ENCODE data around the gene COL11A2.

The COL11A2 gene

DNA sequence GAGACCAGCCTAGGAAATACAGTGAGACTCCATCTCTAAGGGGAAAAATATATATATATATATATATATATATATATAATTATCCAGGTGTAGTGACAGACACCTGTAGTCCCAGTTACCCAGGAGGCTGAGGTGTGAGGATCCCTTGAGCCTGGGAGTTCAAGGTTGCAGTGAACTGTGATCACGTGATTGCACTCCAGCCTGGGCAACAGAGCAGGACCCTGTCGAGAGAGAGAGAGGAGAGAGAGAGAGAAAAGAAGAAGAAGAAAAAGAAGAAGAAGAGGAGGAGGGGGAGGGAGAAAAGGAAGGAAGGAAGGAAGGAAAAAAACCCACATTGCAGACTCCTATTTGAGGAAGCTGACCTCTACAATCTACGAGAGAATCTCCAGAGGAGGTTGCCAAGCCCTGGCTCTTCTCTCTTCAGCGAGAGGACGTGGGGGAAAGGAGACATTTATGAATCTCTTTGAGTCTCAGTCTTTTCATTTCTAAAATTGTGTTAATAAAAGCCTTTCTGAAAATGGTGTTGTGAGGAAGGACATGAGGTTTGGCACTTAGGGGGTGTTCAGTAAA is 49.7 kb downstream of the COL11A2 start:
- Histone ChIP-seq H3K9ac (ENCODE audit: low read length) (no peak overlapping the region), H3K36me3 (ENCODE audit: control insufficient read depth, insufficient read depth, low read length) (no peaks in the 10 kb centered on the region), H3K27ac (ENCODE audit: low read depth, low read length) (no peak overlapping the region), H3K27me3 (ENCODE audit: control insufficient read depth, insufficient read depth, low read length) (no peaks in the 10 kb centered on the region), H3K9me3 (ENCODE audit: control insufficient read depth, insufficient read depth, low read depth, low read length) (peaks cover 5% of the 10 kb centered on the region), H3K4me1 (ENCODE audit: control insufficient read depth, insufficient read depth, low read length) (peaks cover 6% of the 10 kb centered on the region), H3K4me3 (ENCODE audit: low read depth, low read length) (no peak overlapping the region)

- Histone ChIP-seq H3K9ac (ENCODE audit: low read length) (no peak overlapping the region), H3K27me3 (ENCODE audit: control insufficient read depth, insufficient read depth, low read length) (no peaks in the 10 kb centered on the region), H3K27ac (ENCODE audit: low read depth, low read length) (no peak overlapping the region), H3K36me3 (ENCODE audit: control insufficient read depth, insufficient read depth, low read length) (no peaks in the 10 kb centered on the region), H3K4me3 (ENCODE audit: low read depth, low read length) (no peak overlapping the region), H3K9me3 (ENCODE audit: control insufficient read depth, insufficient read depth, low read depth, low read length) (peaks cover 5% of the 10 kb centered on the region), H3K4me1 (ENCODE audit: control insufficient read depth, insufficient read depth, low read length) (no peaks in the 10 kb centered on the region)
Observed at GRCh38 chr6:33140556-33140955, 51.7 kb downstream of the COL11A2 start.

GRCh38 chr6:33139596-33140206 is 52.6 kb downstream of the COL11A2 start:
- peaks cover 5% of the 10 kb centered on the region for H3K9me3 ChIP-seq (ENCODE audit: control insufficient read depth, insufficient read depth, low read depth, low read length)
- no peaks in the 10 kb centered on the region for H3K27me3 ChIP-seq (ENCODE audit: control insufficient read depth, insufficient read depth, low read length)
- H3K4me3 ChIP-seq (ENCODE audit: low read depth, low read length) = no peak overlapping the region
- H3K36me3 ChIP-seq (ENCODE audit: control insufficient read depth, insufficient read depth, low read length) = no peaks in the 10 kb centered on the region
- no peak overlapping the region for H3K9ac ChIP-seq (ENCODE audit: low read length)
- H3K27ac ChIP-seq (ENCODE audit: low read depth, low read length) = no peak overlapping the region
- H3K4me1 ChIP-seq (ENCODE audit: control insufficient read depth, insufficient read depth, low read length) = no peaks in the 10 kb centered on the region

- Histone ChIP-seq H3K27me3 (ENCODE audit: control insufficient read depth, insufficient read depth, low read length) (no peaks in the 10 kb centered on the region), H3K36me3 (ENCODE audit: control insufficient read depth, insufficient read depth, low read length) (peaks cover under 1% of the 10 kb centered on the region), H3K4me3 (ENCODE audit: low read depth, low read length) (no peak overlapping the region), H3K9ac (ENCODE audit: low read length) (no peak overlapping the region), H3K9me3 (ENCODE audit: control insufficient read depth, insufficient read depth, low read depth, low read length) (no peaks in the 10 kb centered on the region), H3K4me1 (ENCODE audit: control insufficient read depth, insufficient read depth, low read length) (no peaks in the 10 kb centered on the region), H3K27ac (ENCODE audit: low read depth, low read length) (no peak overlapping the region)
Observed at GRCh38 chr6:33136310-33136900, 55.9 kb downstream of the COL11A2 start.

DNA sequence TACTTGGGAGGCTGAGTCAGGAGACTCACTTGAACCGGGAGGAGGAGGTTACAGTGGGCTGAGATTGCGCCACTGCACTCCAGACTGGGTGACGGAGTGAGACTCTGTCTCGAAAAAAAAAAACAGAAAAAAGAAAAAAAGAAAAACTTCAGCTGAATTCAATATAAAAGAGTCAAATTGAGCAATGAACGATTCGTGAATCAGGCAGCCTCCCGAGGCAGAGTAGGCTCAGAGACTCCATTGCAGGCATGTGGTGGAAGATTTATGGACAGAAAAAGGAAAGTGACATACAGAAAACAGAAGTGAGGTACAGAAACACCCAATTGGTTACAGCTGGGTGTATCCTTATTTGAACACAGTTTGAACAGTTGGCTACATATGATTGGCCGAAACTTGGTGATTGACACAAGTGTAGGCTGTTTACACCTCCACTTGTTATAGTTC is 60.2 kb downstream of the COL11A2 start:
- Histone ChIP-seq H3K27me3 (ENCODE audit: control insufficient read depth, insufficient read depth, low read length) (no peaks in the 10 kb centered on the region), H3K4me3 (ENCODE audit: low read depth, low read length) (no peak overlapping the region), H3K4me1 (ENCODE audit: control insufficient read depth, insufficient read depth, low read length) (no peaks in the 10 kb centered on the region), H3K27ac (ENCODE audit: low read depth, low read length) (no peak overlapping the region), H3K9me3 (ENCODE audit: control insufficient read depth, insufficient read depth, low read depth, low read length) (no peaks in the 10 kb centered on the region), H3K9ac (ENCODE audit: low read length) (no peak overlapping the region), H3K36me3 (ENCODE audit: control insufficient read depth, insufficient read depth, low read length) (peaks cover 39% of the 10 kb centered on the region)

DNA sequence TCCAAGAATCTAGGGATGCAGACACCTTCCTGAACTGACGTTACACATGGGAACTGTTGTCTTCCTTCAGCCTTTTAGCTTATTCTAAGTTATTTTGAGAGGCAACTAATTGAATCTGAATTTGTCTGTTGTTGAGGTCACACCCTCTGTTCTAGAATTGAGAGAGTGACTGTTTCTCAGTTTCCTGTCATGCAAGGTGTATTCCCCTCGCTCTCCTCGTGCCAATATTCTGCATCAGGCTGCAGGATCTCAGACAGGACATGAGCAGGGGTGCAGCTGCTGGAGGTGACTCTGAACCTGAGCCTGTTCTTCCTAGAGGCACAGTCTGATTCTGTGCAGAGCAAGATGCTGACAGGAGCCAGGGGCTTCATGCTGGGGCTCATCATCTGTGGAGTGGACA is 63.9 kb downstream of the COL11A2 start:
- Histone ChIP-seq H3K9ac (ENCODE audit: low read length) (no peak overlapping the region), H3K4me1 (ENCODE audit: control insufficient read depth, insufficient read depth, low read length) (peaks cover 4% of the 10 kb centered on the region; the same call in 1 of the 2 replicates), H3K27me3 (ENCODE audit: control insufficient read depth, insufficient read depth, low read length) (no peaks in the 10 kb centered on the region), H3K4me3 (ENCODE audit: low read depth, low read length) (no peak overlapping the region), H3K36me3 (ENCODE audit: control insufficient read depth, insufficient read depth, low read length) (peaks cover 55% of the 10 kb centered on the region), H3K27ac (ENCODE audit: low read depth, low read length) (no peak overlapping the region), H3K9me3 (ENCODE audit: control insufficient read depth, insufficient read depth, low read depth, low read length) (peaks cover 15% of the 10 kb centered on the region)

- Histone ChIP-seq H3K27me3 (ENCODE audit: control insufficient read depth, insufficient read depth, low read length) (no peaks in the 10 kb centered on the region), H3K27ac (ENCODE audit: low read depth, low read length) (no peak overlapping the region), H3K9ac (ENCODE audit: low read length) (no peak overlapping the region), H3K4me1 (ENCODE audit: control insufficient read depth, insufficient read depth, low read length) (peaks cover 4% of the 10 kb centered on the region; the same call in 1 of the 2 replicates), H3K9me3 (ENCODE audit: control insufficient read depth, insufficient read depth, low read depth, low read length) (peaks cover 26% of the 10 kb centered on the region), H3K4me3 (ENCODE audit: low read depth, low read length) (no peak overlapping the region), H3K36me3 (ENCODE audit: control insufficient read depth, insufficient read depth, low read length) (peaks cover 63% of the 10 kb centered on the region)
Observed at GRCh38 chr6:33126101-33126714, 66.1 kb downstream of the COL11A2 start.

GRCh38 chr6:33124947-33125346 is 67.3 kb downstream of the COL11A2 start:
- no peak overlapping the region for H3K9ac ChIP-seq (ENCODE audit: low read length)
- no peak overlapping the region; the same call in 1 of the 2 replicates for H3K27ac ChIP-seq (ENCODE audit: low read depth, low read length)
- H3K4me1 ChIP-seq (ENCODE audit: control insufficient read depth, insufficient read depth, low read length) = peaks cover 13% of the 10 kb centered on the region
- peaks cover 52% of the 10 kb centered on the region for H3K36me3 ChIP-seq (ENCODE audit: control insufficient read depth, insufficient read depth, low read length)
- no peak overlapping the region for H3K4me3 ChIP-seq (ENCODE audit: low read depth, low read length)
- peaks cover 26% of the 10 kb centered on the region for H3K9me3 ChIP-seq (ENCODE audit: control insufficient read depth, insufficient read depth, low read depth, low read length)
- H3K27me3 ChIP-seq (ENCODE audit: control insufficient read depth, insufficient read depth, low read length) = no peaks in the 10 kb centered on the region

GRCh38 chr6:33124525-33124901 is 67.8 kb downstream of the COL11A2 start:
- H3K4me1 ChIP-seq (ENCODE audit: control insufficient read depth, insufficient read depth, low read length) = peaks cover 17% of the 10 kb centered on the region
- H3K27me3 ChIP-seq (ENCODE audit: control insufficient read depth, insufficient read depth, low read length) = no peaks in the 10 kb centered on the region
- H3K9me3 ChIP-seq (ENCODE audit: control insufficient read depth, insufficient read depth, low read depth, low read length) = peaks cover 26% of the 10 kb centered on the region
- no peak overlapping the region for H3K4me3 ChIP-seq (ENCODE audit: low read depth, low read length)
- H3K36me3 ChIP-seq (ENCODE audit: control insufficient read depth, insufficient read depth, low read length) = peaks cover 47% of the 10 kb centered on the region
- H3K9ac ChIP-seq (ENCODE audit: low read length) = no peak overlapping the region
- no peak overlapping the region; the same call in 1 of the 2 replicates for H3K27ac ChIP-seq (ENCODE audit: low read depth, low read length)

GRCh38 chr6:33123732-33124524 is 68.3 kb downstream of the COL11A2 start:
- H3K9me3 ChIP-seq (ENCODE audit: control insufficient read depth, insufficient read depth, low read depth, low read length) = peaks cover 26% of the 10 kb centered on the region
- peaks cover 23% of the 10 kb centered on the region for H3K4me1 ChIP-seq (ENCODE audit: control insufficient read depth, insufficient read depth, low read length)
- H3K4me3 ChIP-seq (ENCODE audit: low read depth, low read length) = no peak overlapping the region
- H3K27me3 ChIP-seq (ENCODE audit: control insufficient read depth, insufficient read depth, low read length) = no peaks in the 10 kb centered on the region
- no peak overlapping the region for H3K27ac ChIP-seq (ENCODE audit: low read depth, low read length)
- peaks cover 41% of the 10 kb centered on the region for H3K36me3 ChIP-seq (ENCODE audit: control insufficient read depth, insufficient read depth, low read length)
- H3K9ac ChIP-seq (ENCODE audit: low read length) = no peak overlapping the region
